Upper lobe of right lung (tissue), 1 donor: ENCODE data around the gene EIF5A2. TPM values are rescaled to one million over a fixed set of nuclear protein-coding genes. Genes with fewer than 3 reads are reported as not detected.

Source experiments
- ATAC-seq: fragments of 200-7000 bp; cut with Tn5 transposase; one replicate; pipeline ENCODE4 v1.9.1; 2020; ENCODE audit warnings: mild to moderate bottlenecking, moderate library complexity
- DNase-seq: peaks from one replicate; pipeline ENCODE4 v3.0.0-alpha.2; 2020
- H3K27ac ChIP-seq: fragments of 200-600 bp; one replicate; pipeline ENCODE4 v1.8.0; 2022
- H3K27me3 ChIP-seq: fragments of 200-600 bp; one replicate; pipeline ENCODE4 v1.8.0; 2022; ENCODE audit warnings: mild to moderate bottlenecking
- H3K36me3 ChIP-seq: fragments of 200-600 bp; one replicate; pipeline ENCODE4 v1.8.0; 2022
- H3K4me1 ChIP-seq: fragments of 200-600 bp; one replicate; pipeline ENCODE4 v1.8.0; 2022
- H3K4me3 ChIP-seq: fragments of 200-600 bp; one replicate; pipeline ENCODE4 v1.8.0; 2022; ENCODE audit warnings: mild to moderate bottlenecking
- H3K9me3 ChIP-seq: fragments of 200-600 bp; one replicate; pipeline ENCODE4 v1.8.0; 2022
- intact Hi-C: fragments of 100-400 bp; cut with DNase I; formaldehyde crosslinking; loops from one replicate; pipeline ENCODE4 v1.11.0; 2022
- total RNA-seq: library from RNA; stranded (reverse); fragmentation: NEBNext Ultra II Directional; extraction: Animal tissue kit (Norgen Biotek cat#: 25700); gene quantifications from one replicate; pipeline ENCODE4 v1.2.1, GENCODE V29; 2021
- TF ChIP-seq, protein P1 (sequence below): fragments of 200-600 bp; IDR thresholded peaks from one replicate; pipeline ENCODE4 v1.8.0; 2022; ENCODE audit warnings: antibody characterized with exemption
- donor health status: DM: no; HTN: yes; CAD: no; lungs with severe emphysema.

EIF5A2 gene
- total RNA-seq, 1 donor from 2014 or later: 4.1 TPM

- TF ChIP-seq, protein P1, sequence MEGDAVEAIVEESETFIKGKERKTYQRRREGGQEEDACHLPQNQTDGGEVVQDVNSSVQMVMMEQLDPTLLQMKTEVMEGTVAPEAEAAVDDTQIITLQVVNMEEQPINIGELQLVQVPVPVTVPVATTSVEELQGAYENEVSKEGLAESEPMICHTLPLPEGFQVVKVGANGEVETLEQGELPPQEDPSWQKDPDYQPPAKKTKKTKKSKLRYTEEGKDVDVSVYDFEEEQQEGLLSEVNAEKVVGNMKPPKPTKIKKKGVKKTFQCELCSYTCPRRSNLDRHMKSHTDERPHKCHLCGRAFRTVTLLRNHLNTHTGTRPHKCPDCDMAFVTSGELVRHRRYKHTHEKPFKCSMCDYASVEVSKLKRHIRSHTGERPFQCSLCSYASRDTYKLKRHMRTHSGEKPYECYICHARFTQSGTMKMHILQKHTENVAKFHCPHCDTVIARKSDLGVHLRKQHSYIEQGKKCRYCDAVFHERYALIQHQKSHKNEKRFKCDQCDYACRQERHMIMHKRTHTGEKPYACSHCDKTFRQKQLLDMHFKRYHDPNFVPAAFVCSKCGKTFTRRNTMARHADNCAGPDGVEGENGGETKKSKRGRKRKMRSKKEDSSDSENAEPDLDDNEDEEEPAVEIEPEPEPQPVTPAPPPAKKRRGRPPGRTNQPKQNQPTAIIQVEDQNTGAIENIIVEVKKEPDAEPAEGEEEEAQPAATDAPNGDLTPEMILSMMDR: no peak
- Histone ChIP-seq H3K4me1 (no peaks in the 10 kb centered on the region), H3K27ac (no peak overlapping the region), H3K36me3 (no peaks in the 10 kb centered on the region), H3K27me3 (no peaks in the 10 kb centered on the region), H3K4me3 (no peak overlapping the region), H3K9me3 (peaks cover 18% of the 10 kb centered on the region)
- intact Hi-C loops: no loop called here
- DNase-seq (no peak), ATAC-seq (no peak)
Observed at GRCh38 chr3:170914212-170914611, 5.8 kb upstream of the EIF5A2 start.

DNA sequence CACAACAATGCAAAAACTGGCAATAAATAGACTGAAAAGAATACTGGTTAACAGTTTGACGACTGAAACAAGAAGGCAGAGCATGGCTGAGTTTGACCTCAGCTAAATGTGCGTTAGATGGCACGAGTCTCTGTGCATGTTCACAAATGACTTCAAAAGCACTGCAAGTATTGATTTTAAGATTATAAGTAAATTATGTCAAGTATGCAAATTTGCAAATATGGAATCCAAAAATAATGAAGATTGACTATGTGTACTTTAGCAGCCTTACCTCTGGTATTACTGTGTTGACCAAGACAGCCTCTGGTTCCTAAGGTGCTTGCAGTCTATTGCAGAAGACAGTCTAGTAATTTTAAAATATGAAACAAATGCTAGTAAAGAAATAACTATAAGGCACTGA is 2.6 kb upstream of the EIF5A2 start:
- peaks cover 25% of the 10 kb centered on the region for H3K9me3 ChIP-seq
- peaks cover 11% of the 10 kb centered on the region for H3K4me1 ChIP-seq
- peaks cover 6% of the 10 kb centered on the region for H3K27me3 ChIP-seq
- no peaks in the 10 kb centered on the region for H3K36me3 ChIP-seq
- no peak for ATAC-seq
- no peak for DNase-seq
- TF ChIP-seq, protein P1: no peak
- intact Hi-C loops: no loop called here
- H3K4me3 ChIP-seq: no peak overlapping the region
- H3K27ac ChIP-seq: no peak overlapping the region

- Histone ChIP-seq H3K4me1 (peaks cover 11% of the 10 kb centered on the region), H3K9me3 (peaks cover 25% of the 10 kb centered on the region), H3K27ac (no peak overlapping the region), H3K4me3 (no peak overlapping the region), H3K27me3 (peaks cover 8% of the 10 kb centered on the region), H3K36me3 (no peaks in the 10 kb centered on the region)
- ATAC-seq (no peak), DNase-seq (no peak)
- TF ChIP-seq, protein P1: no peak
- intact Hi-C loops: no loop called here
Observed at GRCh38 chr3:170910542-170910941, 2.1 kb upstream of the EIF5A2 start.

GRCh38 chr3:170909129-170909903 is 879 bp upstream of the EIF5A2 start:
- DNase-seq: peak; percentile 66
- H3K9me3 ChIP-seq: peaks cover 25% of the 10 kb centered on the region
- no peak overlapping the region for H3K4me3 ChIP-seq
- TF ChIP-seq, protein P1: no peak
- peaks cover 11% of the 10 kb centered on the region for H3K4me1 ChIP-seq
- H3K36me3 ChIP-seq: no peaks in the 10 kb centered on the region
- H3K27me3 ChIP-seq: peaks cover 8% of the 10 kb centered on the region
- no peak for ATAC-seq
- intact Hi-C loops: no loop called here
- H3K27ac ChIP-seq: peak overlapping the region; percentile 30

DNA sequence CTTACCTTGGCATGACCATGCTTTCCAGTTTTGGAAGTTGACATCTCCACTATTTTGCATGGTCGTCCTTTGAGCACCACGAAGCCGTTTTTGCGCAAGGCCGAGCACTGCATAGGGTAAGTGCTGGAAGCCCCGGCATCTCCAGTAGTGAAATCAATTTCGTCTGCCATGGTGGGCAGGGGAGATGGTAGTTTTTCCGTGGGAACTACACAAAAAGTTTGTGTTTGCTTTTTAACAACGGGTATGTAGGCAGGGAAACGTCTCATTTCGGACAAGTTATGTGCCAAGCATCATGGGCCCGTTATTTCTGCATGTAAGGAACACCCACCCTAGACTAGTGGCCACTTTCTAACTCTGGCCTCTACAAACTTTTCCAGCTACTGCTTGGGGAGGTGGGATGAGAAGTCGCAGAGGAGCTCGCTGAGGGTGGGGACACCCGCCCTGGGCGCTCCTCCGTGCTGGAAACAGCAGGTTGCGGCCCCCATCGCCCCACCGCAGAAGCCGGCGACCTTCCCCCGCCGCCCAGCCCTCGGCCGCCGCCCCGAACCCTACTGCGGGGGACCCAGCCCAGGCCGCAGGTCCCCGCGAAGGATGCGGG is 701 bp downstream of the EIF5A2 start:
- Histone ChIP-seq H3K4me3 (peak overlapping the region; percentile 74), H3K27me3 (peaks cover 8% of the 10 kb centered on the region), H3K4me1 (peaks cover 11% of the 10 kb centered on the region), H3K27ac (peak overlapping the region; percentile 55), H3K9me3 (peaks cover 25% of the 10 kb centered on the region), H3K36me3 (no peaks in the 10 kb centered on the region)
- ATAC-seq (no peak), DNase-seq (peak; percentile 69)
- intact Hi-C loops: no loop called here
- TF ChIP-seq, protein P1: no peak
